Spleen (tissue), 13 donors: ENCODE results near the gene OR2T29. TPM values are rescaled to one million over a fixed set of nuclear protein-coding genes. Genes with fewer than 3 reads are reported as not detected.
"Not testable (repeated sequence)": the region's sequence is repeated elsewhere in the genome, so short reads cannot be mapped to it uniquely, and the experiment has no call there.

ENCODE experiments used
- DNase-seq: peaks from one replicate; pipeline ENCODE4 v3.0.0-alpha.2; 2020
- H3K27ac ChIP-seq, 8 donors: fragments of 200-600 bp; sonication (generic) in 7 of 8; 1 replicate in 4 of 8; 2 replicates in 4 of 8; pipeline versions ENCODE4 v1.5.0 to v1.8.0; 2016 to 2021; ENCODE audit warnings: inconsistent platforms in 4 of 8, mild to moderate bottlenecking in 4 of 8, moderate library complexity in 1 of 8
- H3K27me3 ChIP-seq, 7 donors: fragments of 200-600 bp; sonication (generic) in 6 of 7; replicated peaks in 1 of 7; 1 replicate in 4 of 7; 2 replicates in 3 of 7; pipeline versions ENCODE4 v1.5.0 to v1.8.0; 2016 to 2021; ENCODE audit warnings: inconsistent platforms in 3 of 7, mild to moderate bottlenecking in 1 of 7
- H3K36me3 ChIP-seq, 6 donors: fragments of 200-600 bp; sonication (generic) in 5 of 6; 1 replicate in 4 of 6; 2 replicates in 2 of 6; pipeline versions ENCODE4 v1.5.0 to v1.8.0; 2016 to 2021; ENCODE audit warnings: inconsistent platforms in 2 of 6
- H3K4me1 ChIP-seq, 6 donors: fragments of 200-600 bp; sonication (generic) in 5 of 6; 1 replicate in 3 of 6; 2 replicates in 3 of 6; pipeline versions ENCODE4 v1.5.0 to v1.8.0; 2016 to 2021; ENCODE audit warnings: inconsistent platforms in 3 of 6
- H3K4me3 ChIP-seq, 8 donors: fragments of 200-600 bp; sonication (generic) in 7 of 8; 1 replicate in 4 of 8; 2 replicates in 4 of 8; pipeline versions ENCODE4 v1.5.0 to v1.8.0; 2016 to 2021; ENCODE audit warnings: inconsistent platforms in 4 of 8, mild to moderate bottlenecking in 4 of 8, moderate library complexity in 2 of 8
- H3K9me3 ChIP-seq, 8 donors: fragments of 200-600 bp; sonication (generic) in 7 of 8; 1 replicate in 4 of 8; 2 replicates in 4 of 8; pipeline versions ENCODE4 v1.5.0 to v1.8.0; 2016 to 2021; ENCODE audit warnings: inconsistent platforms in 4 of 8
- CTCF ChIP-seq, 11 experiments: fragments of 200-600 bp in 7 of 11; fragments of 450-650 bp in 4 of 11; sonication (generic) in 4 of 11; IDR thresholded peaks in 8 of 11; conservative IDR thresholded peaks in 3 of 11; 1 replicate in 7 of 11; 2 replicates in 4 of 11; pipeline versions ENCODE4 v1.4.0 to v1.8.0; 2016 to 2021; ENCODE audit warnings: antibody characterized with exemption in 11 of 11, inconsistent platforms in 4 of 11, mild to moderate bottlenecking in 1 of 11
- POLR2A ChIP-seq, 3 donors: fragments of 450-650 bp; IDR thresholded peaks; one replicate each; pipeline ENCODE4 v1.5.1; 2017; ENCODE audit warnings: antibody characterized with exemption in 3 of 3, mild to moderate bottlenecking in 1 of 3
- POLR2AphosphoS5 ChIP-seq, 3 donors: sonication (generic); formaldehyde crosslinking; IDR thresholded peaks; one replicate each; pipeline ENCODE4 v1.5.1; 2017; ENCODE audit warnings: antibody characterized with exemption in 3 of 3
- WGBS, 5 donors: extraction: QIAGEN DNeasy Blood & Tissue Kit in 3 of 5; methylation state at CpG; one replicate each; pipeline versions ENCODE4 v1.1.5 to v1.1.7; 2013 to 2018; 5-methylcytosine and 5-hydroxymethylcytosine counted together
- intact Hi-C: fragments of 100-400 bp; cut with DNase I; formaldehyde crosslinking; loops from one replicate; pipeline ENCODE4 v1.15.0; 2023; ENCODE audit warnings: low total_unique reads
- long read RNA-seq, 2 donors: transcript quantifications; one replicate each; lab custom pipeline, GENCODE V29; 2026
- polyA plus RNA-seq, 3 donors: library from polyadenylated mRNA; stranded (reverse); fragments of 200-250 nt; gene quantifications; one replicate each; pipeline ENCODE4 v1.2.1, GENCODE V29; 2013
- total RNA-seq, 7 donors: library from RNA; depleted of rRNA in 3 of 7; stranded (reverse); fragments of >200 nt in 3 of 7; fragmentation: NEBNext Ultra II Directional in 4 of 7; extraction: Animal tissue kit (Norgen Biotek cat#: 25700) in 4 of 7; gene quantifications; one replicate each; pipeline versions ENCODE4 v1.1.0 to v1.2.1, GENCODE V29; 2016 to 2021
- donor health status: healthy with polysubstance abuse.
- donor health status: DM: no; HTN: no; CAD: no; lungs with moderate emphysema.
- donor health status: DM: no; HTN: no; CAD: no.
- donor health status: Bipolar disorder and iron deficiency.
- donor health status: healthy.
- donor health status: DM: no; HTN: no; CAD: no.
- donor health status: DM: yes; HTN: yes; CAD: no.

The OR2T29 gene
- total RNA-seq (1 to 10 TPM in 1 of 7 donors, under 1 TPM in 6; 0.24 to 1.0 (median 0.66) TPM), polyA plus RNA-seq (under 1 TPM in 1 of 3 donors, not detected in 2; 0.07 TPM)
- long read RNA-seq, donor 1, result 0 reads
- long read RNA-seq, donor 2, result 0 reads

GRCh38 chr1:248562672-248563071 is at the start of gene OR2T29:
Gene OR2T29 (minus strand): TSS chr1:248562772. CDS start chr1:248559491, 3,281 bp downstream.
- H3K27ac ChIP-seq, H3K9me3 ChIP-seq, intact Hi-C loops, DNase-seq, H3K36me3 ChIP-seq, H3K27me3 ChIP-seq, H3K4me3 ChIP-seq, H3K4me1 ChIP-seq: not testable (repeated sequence)
- WGBS, 5 donors, result 50 to 95% (median 94%) methylated on average over 1 to 3 of the region's 3 CpGs

GRCh38 chr1:248611883-248612414 is 49.4 kb upstream of the OR2T29 start:
- no peaks in the 10 kb centered on the region for H3K36me3 ChIP-seq
- intact Hi-C loops, result no loop called here
- TF ChIP-seq CTCF (IDR thresholded peaks at IDR 0.05 in 8 of 11, conservative IDR thresholded peaks at IDR 0.05 in 3 of 11), result no peak
- TF ChIP-seq POLR2AphosphoS5 (IDR thresholded peaks at IDR 0.05), result no peak
- TF ChIP-seq POLR2A (IDR thresholded peaks at IDR 0.05), result no peak
- no peaks in the 10 kb centered on the region for H3K4me1 ChIP-seq
- WGBS, 5 donors, result 80 to 89% (median 85%) methylated on average over 1 to 4 of the region's 4 CpGs
- H3K27ac ChIP-seq, result no peak overlapping the region
- no peaks in the 10 kb centered on the region for H3K27me3 ChIP-seq
- no peak overlapping the region for H3K4me3 ChIP-seq
- no peaks in the 10 kb centered on the region for H3K9me3 ChIP-seq
- no peak for DNase-seq

- intact Hi-C loops, result no loop called here
- Histone ChIP-seq H3K4me1 (no peaks in the 10 kb centered on the region), H3K27ac (no peak overlapping the region), H3K27me3 (no peaks in the 10 kb centered on the region), H3K4me3 (no peak overlapping the region), H3K9me3 (no peaks in the 10 kb centered on the region), H3K36me3 (no peaks in the 10 kb centered on the region)
- 46 to 57% (median 53%) methylated on average over 3 of the region's 3 CpGs for WGBS, 5 donors
- TF ChIP-seq POLR2AphosphoS5 (IDR thresholded peaks at IDR 0.05) (no peak), POLR2A (IDR thresholded peaks at IDR 0.05) (no peak), CTCF (IDR thresholded peaks at IDR 0.05 in 8 of 11, conservative IDR thresholded peaks at IDR 0.05 in 3 of 11) (no peak)
- DNase-seq, result no peak
Measured at GRCh38 chr1:248610301-248610700, 47.7 kb upstream of the OR2T29 start.

- no peaks in the 10 kb centered on the region for H3K27me3 ChIP-seq
- H3K9me3 ChIP-seq, result no peaks in the 10 kb centered on the region
- no peaks in the 10 kb centered on the region for H3K36me3 ChIP-seq
- 76 to 87% (median 84%) methylated on average over 8 of the region's 8 CpGs for WGBS, 5 donors
- no peak overlapping the region for H3K27ac ChIP-seq
- DNase-seq, result no peak
- no peak for TF ChIP-seq POLR2AphosphoS5 (IDR thresholded peaks at IDR 0.05)
- TF ChIP-seq POLR2A (IDR thresholded peaks at IDR 0.05), result no peak
- no peak for TF ChIP-seq CTCF (IDR thresholded peaks at IDR 0.05 in 8 of 11, conservative IDR thresholded peaks at IDR 0.05 in 3 of 11)
- H3K4me1 ChIP-seq, result no peaks in the 10 kb centered on the region
- intact Hi-C loops, result no loop called here
- H3K4me3 ChIP-seq, result no peak overlapping the region
Measured at GRCh38 chr1:248599396-248599795, 36.8 kb upstream of the OR2T29 start.

- Histone ChIP-seq H3K4me1 (no peaks in the 10 kb centered on the region), H3K4me3 (no peak within 1 kb of the TSS), H3K27ac (no peak within 1 kb of the TSS), H3K9me3 (no peaks in the 10 kb centered on the region), H3K36me3 (no peaks in the 10 kb centered on the region), H3K27me3 (no peaks in the 10 kb centered on the region)
- no peak for DNase-seq
- no peak for TF ChIP-seq POLR2A (IDR thresholded peaks at IDR 0.05)
- 84 to 93% (median 90%) methylated on average over 6 of the region's 6 CpGs for WGBS, 5 donors
- intact Hi-C loops, result no loop called here
Measured at GRCh38 chr1:248597589-248597988, 35.0 kb upstream of the OR2T29 start, which contains the start of gene OR2T10. Gene OR2T10 (minus strand): TSS chr1:248597700. CDS start chr1:248593768, 3,932 bp downstream.
